ENCODE data around the gene PDE4D.

GRCh38 chr5:59245198-59245597 is 648.3 kb downstream of the PDE4D start:
- TF ChIP-seq CTCF (IDR thresholded peaks at IDR 0.05) (no peak), POLR2A (IDR thresholded peaks at IDR 0.05) (no peak)
